WTC11 (cell line): ENCODE measurements around the gene FXYD3.

Experiments
- FOXP1 ChIP-seq: sonication (generic); formaldehyde crosslinking; IDR thresholded peaks from 2 replicates; pipeline ENCODE4 v1.8.0; 2022; ENCODE audit warnings: missing genetic modification reagents, mild to moderate bottlenecking, moderate library complexity, borderline replicate concordance
- IRF2 ChIP-seq: sonication (generic); formaldehyde crosslinking; IDR thresholded peaks from 2 replicates; pipeline ENCODE4 v1.8.0; 2022; ENCODE audit warnings: low read depth, missing genetic modification reagents, borderline replicate concordance
- SP1 ChIP-seq: sonication (generic); formaldehyde crosslinking; conservative IDR thresholded peaks from 2 replicates; pipeline ENCODE4 v1.8.1; 2022; ENCODE audit warnings: missing genetic modification reagents
- ZNF121 ChIP-seq: sonication (generic); formaldehyde crosslinking; IDR thresholded peaks from 2 replicates; pipeline ENCODE4 v1.8.0; 2023; ENCODE audit warnings: missing genetic modification reagents
- TF ChIP-seq, protein P1 (sequence below): fragments of 200-600 bp; IDR thresholded peaks from 2 replicates; pipeline ENCODE4 v1.8.0; 2022; ENCODE audit warnings: antibody characterized with exemption
- TF ChIP-seq, protein P2 (sequence below): sonication (generic); formaldehyde crosslinking; IDR thresholded peaks from 2 replicates; pipeline ENCODE4 v1.8.1; 2023; ENCODE audit warnings: mild to moderate bottlenecking, missing genetic modification reagents, borderline replicate concordance
- TF ChIP-seq, protein P3 (sequence below): sonication (generic); formaldehyde crosslinking; IDR thresholded peaks from 2 replicates; pipeline ENCODE4 v1.8.0; 2023; ENCODE audit warnings: missing genetic modification reagents, mild to moderate bottlenecking, borderline replicate concordance

DNA sequence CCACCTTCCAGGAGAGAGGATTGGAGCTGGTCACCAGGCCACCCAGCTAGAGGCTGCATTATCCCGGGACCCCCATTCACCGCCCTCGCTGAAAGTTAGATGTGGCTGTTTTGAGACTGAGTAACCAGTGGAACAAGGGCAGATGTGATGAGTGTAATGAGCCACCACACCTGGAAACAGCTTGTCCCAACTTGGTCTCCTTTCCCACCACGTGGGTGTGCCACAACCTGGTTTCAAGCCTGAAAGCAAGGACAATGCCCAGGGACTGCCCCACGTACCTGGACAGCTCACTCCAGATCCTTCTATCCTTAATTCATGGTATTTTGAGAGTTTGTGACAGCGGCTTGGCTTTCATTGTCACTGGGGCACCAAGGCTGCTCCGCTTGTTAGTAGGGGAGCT lies 12.2 kb downstream of the FXYD3 start:
- TF ChIP-seq IRF2 (CRISPR knock-in tag): no peak
- TF ChIP-seq SP1 (CRISPR knock-in tag): no peak
- TF ChIP-seq FOXP1: no peak
- TF ChIP-seq, protein P1, sequence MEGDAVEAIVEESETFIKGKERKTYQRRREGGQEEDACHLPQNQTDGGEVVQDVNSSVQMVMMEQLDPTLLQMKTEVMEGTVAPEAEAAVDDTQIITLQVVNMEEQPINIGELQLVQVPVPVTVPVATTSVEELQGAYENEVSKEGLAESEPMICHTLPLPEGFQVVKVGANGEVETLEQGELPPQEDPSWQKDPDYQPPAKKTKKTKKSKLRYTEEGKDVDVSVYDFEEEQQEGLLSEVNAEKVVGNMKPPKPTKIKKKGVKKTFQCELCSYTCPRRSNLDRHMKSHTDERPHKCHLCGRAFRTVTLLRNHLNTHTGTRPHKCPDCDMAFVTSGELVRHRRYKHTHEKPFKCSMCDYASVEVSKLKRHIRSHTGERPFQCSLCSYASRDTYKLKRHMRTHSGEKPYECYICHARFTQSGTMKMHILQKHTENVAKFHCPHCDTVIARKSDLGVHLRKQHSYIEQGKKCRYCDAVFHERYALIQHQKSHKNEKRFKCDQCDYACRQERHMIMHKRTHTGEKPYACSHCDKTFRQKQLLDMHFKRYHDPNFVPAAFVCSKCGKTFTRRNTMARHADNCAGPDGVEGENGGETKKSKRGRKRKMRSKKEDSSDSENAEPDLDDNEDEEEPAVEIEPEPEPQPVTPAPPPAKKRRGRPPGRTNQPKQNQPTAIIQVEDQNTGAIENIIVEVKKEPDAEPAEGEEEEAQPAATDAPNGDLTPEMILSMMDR: no peak
- TF ChIP-seq, protein P2, sequence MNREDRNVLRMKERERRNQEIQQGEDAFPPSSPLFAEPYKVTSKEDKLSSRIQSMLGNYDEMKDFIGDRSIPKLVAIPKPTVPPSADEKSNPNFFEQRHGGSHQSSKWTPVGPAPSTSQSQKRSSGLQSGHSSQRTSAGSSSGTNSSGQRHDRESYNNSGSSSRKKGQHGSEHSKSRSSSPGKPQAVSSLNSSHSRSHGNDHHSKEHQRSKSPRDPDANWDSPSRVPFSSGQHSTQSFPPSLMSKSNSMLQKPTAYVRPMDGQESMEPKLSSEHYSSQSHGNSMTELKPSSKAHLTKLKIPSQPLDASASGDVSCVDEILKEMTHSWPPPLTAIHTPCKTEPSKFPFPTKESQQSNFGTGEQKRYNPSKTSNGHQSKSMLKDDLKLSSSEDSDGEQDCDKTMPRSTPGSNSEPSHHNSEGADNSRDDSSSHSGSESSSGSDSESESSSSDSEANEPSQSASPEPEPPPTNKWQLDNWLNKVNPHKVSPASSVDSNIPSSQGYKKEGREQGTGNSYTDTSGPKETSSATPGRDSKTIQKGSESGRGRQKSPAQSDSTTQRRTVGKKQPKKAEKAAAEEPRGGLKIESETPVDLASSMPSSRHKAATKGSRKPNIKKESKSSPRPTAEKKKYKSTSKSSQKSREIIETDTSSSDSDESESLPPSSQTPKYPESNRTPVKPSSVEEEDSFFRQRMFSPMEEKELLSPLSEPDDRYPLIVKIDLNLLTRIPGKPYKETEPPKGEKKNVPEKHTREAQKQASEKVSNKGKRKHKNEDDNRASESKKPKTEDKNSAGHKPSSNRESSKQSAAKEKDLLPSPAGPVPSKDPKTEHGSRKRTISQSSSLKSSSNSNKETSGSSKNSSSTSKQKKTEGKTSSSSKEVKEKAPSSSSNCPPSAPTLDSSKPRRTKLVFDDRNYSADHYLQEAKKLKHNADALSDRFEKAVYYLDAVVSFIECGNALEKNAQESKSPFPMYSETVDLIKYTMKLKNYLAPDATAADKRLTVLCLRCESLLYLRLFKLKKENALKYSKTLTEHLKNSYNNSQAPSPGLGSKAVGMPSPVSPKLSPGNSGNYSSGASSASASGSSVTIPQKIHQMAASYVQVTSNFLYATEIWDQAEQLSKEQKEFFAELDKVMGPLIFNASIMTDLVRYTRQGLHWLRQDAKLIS (CRISPR knock-in tag): no peak
- TF ChIP-seq, protein P3, sequence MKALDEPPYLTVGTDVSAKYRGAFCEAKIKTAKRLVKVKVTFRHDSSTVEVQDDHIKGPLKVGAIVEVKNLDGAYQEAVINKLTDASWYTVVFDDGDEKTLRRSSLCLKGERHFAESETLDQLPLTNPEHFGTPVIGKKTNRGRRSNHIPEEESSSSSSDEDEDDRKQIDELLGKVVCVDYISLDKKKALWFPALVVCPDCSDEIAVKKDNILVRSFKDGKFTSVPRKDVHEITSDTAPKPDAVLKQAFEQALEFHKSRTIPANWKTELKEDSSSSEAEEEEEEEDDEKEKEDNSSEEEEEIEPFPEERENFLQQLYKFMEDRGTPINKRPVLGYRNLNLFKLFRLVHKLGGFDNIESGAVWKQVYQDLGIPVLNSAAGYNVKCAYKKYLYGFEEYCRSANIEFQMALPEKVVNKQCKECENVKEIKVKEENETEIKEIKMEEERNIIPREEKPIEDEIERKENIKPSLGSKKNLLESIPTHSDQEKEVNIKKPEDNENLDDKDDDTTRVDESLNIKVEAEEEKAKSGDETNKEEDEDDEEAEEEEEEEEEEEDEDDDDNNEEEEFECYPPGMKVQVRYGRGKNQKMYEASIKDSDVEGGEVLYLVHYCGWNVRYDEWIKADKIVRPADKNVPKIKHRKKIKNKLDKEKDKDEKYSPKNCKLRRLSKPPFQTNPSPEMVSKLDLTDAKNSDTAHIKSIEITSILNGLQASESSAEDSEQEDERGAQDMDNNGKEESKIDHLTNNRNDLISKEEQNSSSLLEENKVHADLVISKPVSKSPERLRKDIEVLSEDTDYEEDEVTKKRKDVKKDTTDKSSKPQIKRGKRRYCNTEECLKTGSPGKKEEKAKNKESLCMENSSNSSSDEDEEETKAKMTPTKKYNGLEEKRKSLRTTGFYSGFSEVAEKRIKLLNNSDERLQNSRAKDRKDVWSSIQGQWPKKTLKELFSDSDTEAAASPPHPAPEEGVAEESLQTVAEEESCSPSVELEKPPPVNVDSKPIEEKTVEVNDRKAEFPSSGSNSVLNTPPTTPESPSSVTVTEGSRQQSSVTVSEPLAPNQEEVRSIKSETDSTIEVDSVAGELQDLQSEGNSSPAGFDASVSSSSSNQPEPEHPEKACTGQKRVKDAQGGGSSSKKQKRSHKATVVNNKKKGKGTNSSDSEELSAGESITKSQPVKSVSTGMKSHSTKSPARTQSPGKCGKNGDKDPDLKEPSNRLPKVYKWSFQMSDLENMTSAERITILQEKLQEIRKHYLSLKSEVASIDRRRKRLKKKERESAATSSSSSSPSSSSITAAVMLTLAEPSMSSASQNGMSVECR (CRISPR knock-in tag): no peak
- no peak for TF ChIP-seq ZNF121 (CRISPR knock-in tag)
